Measurements from ENCODE around the gene AGRP.

The AGRP gene

GRCh38 chr16:67474551-67475455 lies 8.5 kb downstream of the AGRP start:
- Histone ChIP-seq H3K9me2 (replicated peaks; ENCODE audit: control insufficient read depth, low read length) (no peaks in the 10 kb centered on the region), H3K27ac (ENCODE audit: low read depth, low read length) (no peak overlapping the region), H3K4me1 (ENCODE audit: control insufficient read depth, low read length) (peaks cover 23% of the 10 kb centered on the region), H3K27me3 (ENCODE audit: control insufficient read depth, low read length) (no peaks in the 10 kb centered on the region), H3K36me3 (ENCODE audit: control insufficient read depth, low read length) (peaks cover 11% of the 10 kb centered on the region; the same call in 1 of the 2 replicates), H4K20me1 (ENCODE audit: control insufficient read depth, insufficient read depth, low read depth, low read length) (peaks cover 20% of the 10 kb centered on the region; the same call in 1 of the 2 replicates), H3K4me3 (ENCODE audit: low read length) (no peak overlapping the region), H3K9me3 (ENCODE audit: control insufficient read depth, insufficient read depth, low read length) (no peaks in the 10 kb centered on the region), H3K4me2 (ENCODE audit: low read length) (peak overlapping the region; percentile 13), H3F3A (ENCODE audit: control insufficient read depth, insufficient read depth) (no peaks in the 10 kb centered on the region), H3K79me2 (ENCODE audit: control insufficient read depth, low read length) (peaks cover 95% of the 10 kb centered on the region)
- TF ChIP-seq CTCF (IDR thresholded peaks at IDR 0.05; ENCODE audit: low read depth, low read length, poor library complexity, severe bottlenecking) (no peak), EZH2phosphoT487 (IDR thresholded peaks at IDR 0.05; ENCODE audit: borderline replicate concordance, low read length) (no peak)

- no peaks in the 10 kb centered on the region for H3K9me2 ChIP-seq (replicated peaks; ENCODE audit: control insufficient read depth, low read length)
- H3K9me3 ChIP-seq (ENCODE audit: control insufficient read depth, insufficient read depth, low read length), result no peaks in the 10 kb centered on the region
- TF ChIP-seq CTCF (IDR thresholded peaks at IDR 0.05; ENCODE audit: low read depth, low read length, poor library complexity, severe bottlenecking), result no peak
- no peak for TF ChIP-seq EZH2phosphoT487 (IDR thresholded peaks at IDR 0.05; ENCODE audit: borderline replicate concordance, low read length)
- H3K27ac ChIP-seq (ENCODE audit: low read depth, low read length), result no peak overlapping the region
- H3K27me3 ChIP-seq (ENCODE audit: control insufficient read depth, low read length), result no peaks in the 10 kb centered on the region
- H3K4me2 ChIP-seq (ENCODE audit: low read length), result no peak overlapping the region
- peaks cover 25% of the 10 kb centered on the region; the same call in 1 of the 2 replicates for H4K20me1 ChIP-seq (ENCODE audit: control insufficient read depth, insufficient read depth, low read depth, low read length)
- H3F3A ChIP-seq (ENCODE audit: control insufficient read depth, insufficient read depth), result no peaks in the 10 kb centered on the region
- H3K79me2 ChIP-seq (ENCODE audit: control insufficient read depth, low read length), result peaks cover 89% of the 10 kb centered on the region
- peaks cover 8% of the 10 kb centered on the region; the same call in 1 of the 2 replicates for H3K36me3 ChIP-seq (ENCODE audit: control insufficient read depth, low read length)
- H3K4me3 ChIP-seq (ENCODE audit: low read length), result no peak overlapping the region
- peaks cover 25% of the 10 kb centered on the region for H3K4me1 ChIP-seq (ENCODE audit: control insufficient read depth, low read length)
These were observed 11.5 kb downstream of the AGRP start for GRCh38 chr16:67471758-67472384.

GRCh38 chr16:67470359-67470758 lies 13.0 kb downstream of the AGRP start:
- no peak overlapping the region for H3K4me2 ChIP-seq (ENCODE audit: low read length)
- peaks cover 26% of the 10 kb centered on the region for H3K4me1 ChIP-seq (ENCODE audit: control insufficient read depth, low read length)
- peaks cover 22% of the 10 kb centered on the region; the same call in 1 of the 2 replicates for H4K20me1 ChIP-seq (ENCODE audit: control insufficient read depth, insufficient read depth, low read depth, low read length)
- no peak overlapping the region for H3K4me3 ChIP-seq (ENCODE audit: low read length)
- H3K79me2 ChIP-seq (ENCODE audit: control insufficient read depth, low read length), result peaks cover 89% of the 10 kb centered on the region
- TF ChIP-seq CTCF (IDR thresholded peaks at IDR 0.05; ENCODE audit: low read depth, low read length, poor library complexity, severe bottlenecking) (no peak), EZH2phosphoT487 (IDR thresholded peaks at IDR 0.05; ENCODE audit: borderline replicate concordance, low read length) (no peak)
- no peaks in the 10 kb centered on the region for H3K27me3 ChIP-seq (ENCODE audit: control insufficient read depth, low read length)
- no peak overlapping the region for H3K27ac ChIP-seq (ENCODE audit: low read depth, low read length)
- peaks cover 5% of the 10 kb centered on the region; the same call in 1 of the 2 replicates for H3K36me3 ChIP-seq (ENCODE audit: control insufficient read depth, low read length)
- no peaks in the 10 kb centered on the region for H3F3A ChIP-seq (ENCODE audit: control insufficient read depth, insufficient read depth)
- H3K9me2 ChIP-seq (replicated peaks; ENCODE audit: control insufficient read depth, low read length), result no peaks in the 10 kb centered on the region
- no peaks in the 10 kb centered on the region for H3K9me3 ChIP-seq (ENCODE audit: control insufficient read depth, insufficient read depth, low read length)

Measured in DOHH2 (cell line).